NT2/D1 (cell line): ENCODE data around the gene GRAMD1B.

Source experiments
- DNase-seq: peaks from one replicate; pipeline ENCODE4 v3.0.0-alpha.2; 2011; ENCODE audit warnings: low read depth, low spot score
- H3K27me3 ChIP-seq: 2 replicates; pipeline ENCODE4 v1.6.0; 2011; ENCODE audit warnings: mild to moderate bottlenecking; ENCODE audit not compliant: insufficient read length, insufficient read depth
- H3K36me3 ChIP-seq: 2 replicates; pipeline ENCODE4 v1.6.1; 2011; ENCODE audit warnings: mild to moderate bottlenecking, low read length, mixed read lengths; ENCODE audit not compliant: insufficient read depth, insufficient read length
- H3K4me1 ChIP-seq: 2 replicates; pipeline ENCODE4 v1.5.1; 2011; ENCODE audit not compliant: insufficient read depth, insufficient read length
- H3K4me3 ChIP-seq: 2 replicates; pipeline ENCODE4 v1.5.1; 2011; ENCODE audit warnings: low read depth; ENCODE audit not compliant: insufficient read length
- H3K9ac ChIP-seq: 2 replicates; pipeline ENCODE4 v1.6.0; 2011; ENCODE audit warnings: low read depth; ENCODE audit not compliant: insufficient read length
- H3K9me3 ChIP-seq: 2 replicates; pipeline ENCODE4 v1.5.1; 2011; ENCODE audit warnings: mild to moderate bottlenecking, low read length; ENCODE audit not compliant: insufficient read depth
- SUZ12 ChIP-seq: IDR thresholded peaks from 2 replicates; pipeline ENCODE4 v1.6.1; 2011; ENCODE audit not compliant: insufficient read length, insufficient read depth; ENCODE audit errors: extremely low read depth
- YY1 ChIP-seq: IDR thresholded peaks from 2 replicates; pipeline ENCODE4 v1.6.1; 2011; ENCODE audit not compliant: insufficient read length, insufficient read depth
- ZNF274 ChIP-seq: IDR thresholded peaks from 2 replicates; pipeline ENCODE4 v1.6.1; 2011; ENCODE audit warnings: mild to moderate bottlenecking, low read depth, low read length

The GRAMD1B gene

DNA sequence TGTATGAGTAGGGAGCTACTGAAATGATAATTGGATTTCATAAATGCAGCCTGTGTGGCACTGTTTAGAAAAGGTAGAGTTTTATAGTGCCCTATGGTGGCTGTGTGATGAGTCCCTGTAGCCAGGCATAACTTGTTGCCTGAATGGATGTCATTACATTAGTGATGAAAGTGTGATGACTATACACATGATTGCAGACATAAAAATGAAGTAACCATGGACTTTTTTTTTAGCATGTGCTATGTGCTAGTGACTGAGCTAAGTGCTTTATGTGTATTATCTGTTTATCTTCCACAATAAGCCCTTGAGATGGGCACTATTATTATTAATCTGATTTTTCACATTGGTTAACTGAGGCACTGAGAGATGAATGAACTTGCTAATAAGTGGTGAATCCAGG lies 13.5 kb upstream of the GRAMD1B start:
- no peak for DNase-seq
- H3K9me3 ChIP-seq, result no peaks in the 10 kb centered on the region
- no peaks in the 10 kb centered on the region for H3K27me3 ChIP-seq
- H3K9ac ChIP-seq, result no peak overlapping the region
- H3K4me1 ChIP-seq, result no peaks in the 10 kb centered on the region
- TF ChIP-seq SUZ12 (no peak), ZNF274 (no peak), YY1 (no peak)
- H3K4me3 ChIP-seq, result no peak overlapping the region
- no peaks in the 10 kb centered on the region for H3K36me3 ChIP-seq

DNA sequence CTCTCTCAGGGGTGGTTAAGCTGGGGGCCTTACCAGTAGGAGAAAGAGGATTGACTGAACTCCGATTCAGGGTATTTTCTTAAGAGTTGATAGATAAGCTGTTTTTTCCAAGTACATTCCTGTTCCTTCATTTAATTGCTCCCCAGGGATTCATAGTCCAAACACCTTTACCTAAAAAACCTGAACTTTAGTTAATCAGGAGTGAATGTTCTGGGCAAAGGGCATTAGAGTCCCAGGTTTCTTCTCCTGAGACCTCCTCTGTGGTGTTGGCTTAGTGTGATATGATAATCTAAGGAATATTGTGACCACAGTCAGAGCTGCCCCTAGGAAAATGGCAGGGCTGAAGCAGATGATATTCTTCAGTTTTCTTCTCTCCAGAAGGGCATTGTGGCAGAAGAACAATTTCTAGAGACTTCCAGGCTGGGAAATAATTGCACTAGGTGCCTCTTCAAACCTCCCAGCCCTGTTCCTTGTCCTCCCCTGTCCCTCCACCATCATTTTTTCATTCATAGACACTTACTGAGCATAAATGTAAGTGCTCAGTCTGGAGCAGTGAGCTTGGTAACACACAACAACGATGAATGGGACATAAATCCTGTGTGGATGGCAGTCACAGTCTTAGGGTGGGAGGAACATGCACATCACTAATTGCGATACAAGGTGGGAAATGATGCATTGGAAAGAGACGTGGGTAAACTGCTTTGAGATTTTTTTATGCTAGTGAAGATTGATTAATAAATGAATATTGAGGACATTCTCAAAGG lies 11.5 kb upstream of the GRAMD1B start:
- Histone ChIP-seq H3K4me1 (no peaks in the 10 kb centered on the region), H3K9ac (no peak overlapping the region), H3K9me3 (no peaks in the 10 kb centered on the region), H3K27me3 (no peaks in the 10 kb centered on the region), H3K4me3 (no peak overlapping the region), H3K36me3 (no peaks in the 10 kb centered on the region)
- no peak for DNase-seq
- TF ChIP-seq SUZ12 (no peak), ZNF274 (no peak), YY1 (no peak)

DNA sequence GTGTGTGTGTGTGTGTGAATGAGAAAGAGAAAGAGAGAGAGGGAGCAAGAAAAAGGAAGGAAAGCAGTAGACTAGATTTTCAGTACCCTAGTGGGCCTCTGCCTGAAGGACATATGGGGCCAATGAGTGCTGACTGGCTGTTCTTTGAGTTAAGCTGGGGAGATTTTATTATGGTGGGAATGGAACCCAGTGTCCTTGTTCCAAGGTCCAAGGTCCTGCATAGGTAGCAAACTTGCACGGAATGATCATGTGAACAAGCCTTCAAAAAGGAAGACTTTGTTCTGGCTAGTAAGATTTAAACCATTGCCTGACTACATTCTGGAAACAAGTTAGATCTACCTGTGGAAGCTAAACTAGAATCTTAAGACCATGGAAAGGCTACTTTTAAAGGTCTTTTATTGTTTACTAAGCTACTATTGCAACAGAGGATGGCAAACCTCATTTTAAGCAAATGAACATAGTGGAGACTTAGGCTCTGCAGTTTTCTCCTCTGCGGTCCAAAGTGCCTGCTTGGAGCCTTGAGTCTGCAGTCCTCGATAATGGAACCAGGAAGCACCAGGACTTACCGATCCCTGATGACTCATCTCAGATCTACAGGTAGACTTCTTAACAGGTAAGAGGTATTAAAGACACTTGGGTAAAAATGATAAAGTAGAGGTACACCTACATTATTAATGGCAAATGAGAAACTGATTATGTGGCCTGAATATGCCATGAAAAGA lies 10.2 kb upstream of the GRAMD1B start:
- Histone ChIP-seq H3K9me3 (no peaks in the 10 kb centered on the region), H3K36me3 (no peaks in the 10 kb centered on the region), H3K4me1 (no peaks in the 10 kb centered on the region), H3K9ac (no peak overlapping the region), H3K4me3 (no peak overlapping the region), H3K27me3 (no peaks in the 10 kb centered on the region)
- no peak for DNase-seq
- TF ChIP-seq ZNF274 (no peak), SUZ12 (no peak), YY1 (no peak)

DNA sequence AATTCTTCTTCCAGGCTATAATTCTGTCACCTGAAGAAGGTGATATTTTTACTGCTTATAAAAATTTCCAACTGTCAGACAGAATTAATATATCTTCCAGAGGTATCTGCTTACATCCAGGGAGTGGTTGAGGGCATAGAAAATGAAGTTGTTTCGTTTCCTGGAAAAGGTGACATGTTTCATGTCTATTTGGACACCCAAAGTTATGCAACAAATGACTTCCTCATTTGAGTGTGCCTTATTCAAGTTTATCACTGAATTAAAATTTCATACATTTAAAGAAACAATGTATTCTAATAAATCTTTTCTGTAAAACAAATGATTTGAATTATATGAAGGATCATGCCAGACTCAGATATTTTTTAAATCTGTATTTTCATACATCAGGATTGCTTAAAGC lies 8.5 kb upstream of the GRAMD1B start:
- no peaks in the 10 kb centered on the region for H3K36me3 ChIP-seq
- H3K4me1 ChIP-seq, result no peaks in the 10 kb centered on the region
- H3K4me3 ChIP-seq, result no peak overlapping the region
- DNase-seq, result no peak
- no peak overlapping the region for H3K9ac ChIP-seq
- no peaks in the 10 kb centered on the region for H3K9me3 ChIP-seq
- no peak for TF ChIP-seq SUZ12
- TF ChIP-seq YY1, result no peak
- TF ChIP-seq ZNF274, result no peak
- peaks cover 2% of the 10 kb centered on the region for H3K27me3 ChIP-seq

DNA sequence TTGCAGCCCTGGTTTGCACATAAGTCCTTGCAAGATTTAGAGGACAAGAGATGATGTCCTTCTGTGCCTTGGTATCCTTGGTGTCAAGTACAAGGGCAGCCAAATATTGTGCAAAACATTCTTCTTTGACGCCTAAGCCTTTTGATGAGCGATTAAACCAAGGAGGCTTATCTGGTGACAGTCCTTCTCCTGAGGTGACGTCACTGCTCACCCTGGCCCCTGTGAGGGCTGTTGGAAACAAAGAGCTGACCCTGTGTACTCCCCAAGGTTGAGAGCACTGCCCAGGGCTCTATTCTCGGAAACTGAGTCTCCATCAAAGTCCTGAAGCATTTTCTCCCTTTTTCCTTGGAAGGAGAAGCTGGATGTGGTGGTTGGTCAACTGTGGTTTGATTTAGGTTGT lies 4.7 kb upstream of the GRAMD1B start:
- Histone ChIP-seq H3K9ac (no peak overlapping the region), H3K4me3 (no peak overlapping the region), H3K36me3 (no peaks in the 10 kb centered on the region), H3K27me3 (peaks cover 2% of the 10 kb centered on the region), H3K9me3 (no peaks in the 10 kb centered on the region), H3K4me1 (peaks cover 8% of the 10 kb centered on the region)
- DNase-seq, result no peak
- TF ChIP-seq YY1 (no peak), SUZ12 (no peak), ZNF274 (no peak)

DNA sequence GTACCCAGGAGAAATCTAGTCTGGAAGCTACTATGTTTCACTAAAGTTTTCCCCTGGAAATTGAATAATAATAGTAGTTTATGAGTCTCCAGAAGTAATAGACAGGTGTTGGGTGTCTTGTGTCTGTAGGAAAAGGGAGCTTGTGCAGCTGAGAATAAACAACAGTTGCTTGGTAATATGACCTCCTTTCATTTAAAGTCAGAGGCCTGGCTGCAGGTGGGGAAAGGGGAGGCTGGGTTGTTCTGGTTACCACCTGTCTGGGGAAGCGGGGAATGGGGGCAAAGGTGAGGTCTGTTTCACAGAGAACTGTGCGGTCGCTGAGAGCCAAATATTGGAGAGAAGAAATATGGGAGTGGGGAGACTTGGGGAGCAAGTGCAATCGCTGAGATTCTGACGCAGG lies 3.3 kb upstream of the GRAMD1B start:
- TF ChIP-seq ZNF274 (no peak), SUZ12 (no peak), YY1 (no peak)
- H3K4me3 ChIP-seq, result no peak overlapping the region
- no peak for DNase-seq

DNA sequence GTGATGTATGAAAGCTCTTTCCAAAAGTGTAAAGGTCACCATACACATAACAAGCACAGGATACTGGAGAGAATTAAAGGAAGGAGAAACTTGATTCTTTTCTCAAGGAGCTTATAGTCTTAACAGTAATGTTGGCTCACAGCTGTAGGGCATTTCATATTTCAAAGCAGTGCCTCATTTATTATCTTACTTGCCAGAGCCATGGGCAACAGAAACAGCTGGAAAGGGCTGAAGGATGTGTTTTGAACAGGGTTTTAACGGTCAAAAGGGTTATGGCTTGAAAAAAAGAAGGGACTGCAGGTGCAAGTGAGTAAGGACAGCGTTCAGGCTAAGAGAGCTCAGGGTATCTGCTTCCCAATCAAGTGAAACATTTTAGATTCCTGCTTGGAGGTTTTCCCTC lies 2.7 kb upstream of the GRAMD1B start:
- TF ChIP-seq ZNF274 (no peak), SUZ12 (no peak), YY1 (no peak)
- no peaks in the 10 kb centered on the region for H3K36me3 ChIP-seq
- H3K4me1 ChIP-seq, result peaks cover 8% of the 10 kb centered on the region
- no peaks in the 10 kb centered on the region for H3K9me3 ChIP-seq
- H3K27me3 ChIP-seq, result peaks cover 2% of the 10 kb centered on the region
- no peak overlapping the region for H3K9ac ChIP-seq
- no peak overlapping the region for H3K4me3 ChIP-seq
- DNase-seq, result no peak

More for the DNA sequence above, 3.3 kb upstream of the GRAMD1B start:
- H3K27me3 ChIP-seq, result peaks cover 2% of the 10 kb centered on the region
- H3K9ac ChIP-seq, result no peak overlapping the region
- no peaks in the 10 kb centered on the region for H3K36me3 ChIP-seq
- peaks cover 8% of the 10 kb centered on the region for H3K4me1 ChIP-seq
- no peaks in the 10 kb centered on the region for H3K9me3 ChIP-seq
